ENCODE measurements around the gene LRBA. TPM values are rescaled to one million over a fixed set of nuclear protein-coding genes. Genes with fewer than 3 reads are reported as not detected.

Gene LRBA
- total RNA-seq, 4 donors from 2014 or later = 8.5 to 18.0 (median 11.9) TPM

DNA sequence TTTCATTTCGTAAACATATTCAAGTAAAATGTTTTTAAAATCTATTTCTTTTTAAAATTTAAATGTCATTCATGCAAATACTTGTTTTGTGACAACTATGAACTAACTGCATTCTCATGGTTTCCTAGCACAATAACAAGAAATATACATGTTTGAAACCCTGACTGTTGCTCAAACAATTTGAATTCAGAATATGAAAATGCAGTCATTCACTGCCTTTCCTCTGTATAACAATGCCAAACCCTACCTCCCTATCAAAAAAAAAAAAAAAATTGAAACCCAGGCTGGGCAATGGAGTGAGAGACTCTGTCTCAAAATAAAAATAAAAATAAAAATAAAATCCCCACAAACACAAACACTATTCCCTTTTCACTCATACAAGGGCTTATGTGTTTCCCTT, 391.0 kb downstream of the LRBA start:
- Histone ChIP-seq H3K27me3 (no peaks in the 10 kb centered on the region), H3K9me3 (no peaks in the 10 kb centered on the region), H3K27ac (no peak overlapping the region), H3K4me1 (no peaks in the 10 kb centered on the region), H3K4me3 (no peak overlapping the region), H3K36me3 (no peaks in the 10 kb centered on the region)
- in situ Hi-C loops (cut with MboI; ENCODE audit: low sequenced_read_pairs in 4 of 4) = no loop called here
- no peak for ATAC-seq
- DNase-seq = no peak
- intact Hi-C loops (cut with DNase I; ENCODE audit: low total_unique reads) = no loop called here
- TF ChIP-seq POLR2A (IDR thresholded peaks at IDR 0.05) = no peak
- TF ChIP-seq, protein P1, sequence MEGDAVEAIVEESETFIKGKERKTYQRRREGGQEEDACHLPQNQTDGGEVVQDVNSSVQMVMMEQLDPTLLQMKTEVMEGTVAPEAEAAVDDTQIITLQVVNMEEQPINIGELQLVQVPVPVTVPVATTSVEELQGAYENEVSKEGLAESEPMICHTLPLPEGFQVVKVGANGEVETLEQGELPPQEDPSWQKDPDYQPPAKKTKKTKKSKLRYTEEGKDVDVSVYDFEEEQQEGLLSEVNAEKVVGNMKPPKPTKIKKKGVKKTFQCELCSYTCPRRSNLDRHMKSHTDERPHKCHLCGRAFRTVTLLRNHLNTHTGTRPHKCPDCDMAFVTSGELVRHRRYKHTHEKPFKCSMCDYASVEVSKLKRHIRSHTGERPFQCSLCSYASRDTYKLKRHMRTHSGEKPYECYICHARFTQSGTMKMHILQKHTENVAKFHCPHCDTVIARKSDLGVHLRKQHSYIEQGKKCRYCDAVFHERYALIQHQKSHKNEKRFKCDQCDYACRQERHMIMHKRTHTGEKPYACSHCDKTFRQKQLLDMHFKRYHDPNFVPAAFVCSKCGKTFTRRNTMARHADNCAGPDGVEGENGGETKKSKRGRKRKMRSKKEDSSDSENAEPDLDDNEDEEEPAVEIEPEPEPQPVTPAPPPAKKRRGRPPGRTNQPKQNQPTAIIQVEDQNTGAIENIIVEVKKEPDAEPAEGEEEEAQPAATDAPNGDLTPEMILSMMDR (IDR thresholded peaks at IDR 0.05 in 4 of 5, conservative IDR thresholded peaks at IDR 0.05 in 1 of 5) = no peak

DNA sequence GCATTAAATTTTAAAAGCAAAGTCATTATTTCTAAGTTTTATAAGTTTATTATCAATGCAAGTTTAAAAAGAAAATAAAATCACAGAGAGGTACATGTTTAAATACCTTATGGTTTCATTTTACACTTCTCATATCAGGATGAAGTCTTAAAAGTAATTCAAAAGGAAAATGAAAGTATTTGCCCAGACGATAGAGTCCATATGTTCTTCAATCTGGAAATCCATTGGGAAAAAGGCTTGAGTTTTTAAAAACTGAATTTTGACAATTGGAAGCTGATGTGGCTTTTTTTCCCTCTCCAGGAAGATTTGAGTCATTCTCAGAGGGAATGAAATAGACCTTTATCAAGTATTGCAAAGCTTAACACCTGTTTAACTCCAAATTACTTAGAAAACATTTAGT, 396.0 kb downstream of the LRBA start:
- Histone ChIP-seq H3K4me3 (no peak overlapping the region), H3K9me3 (no peaks in the 10 kb centered on the region), H3K27ac (no peak overlapping the region), H3K36me3 (no peaks in the 10 kb centered on the region), H3K27me3 (no peaks in the 10 kb centered on the region), H3K4me1 (no peaks in the 10 kb centered on the region)
- ATAC-seq (no peak), DNase-seq (no peak)
- TF ChIP-seq, protein P1 (IDR thresholded peaks at IDR 0.05 in 4 of 5, conservative IDR thresholded peaks at IDR 0.05 in 1 of 5) = no peak
- no peak for TF ChIP-seq POLR2A (IDR thresholded peaks at IDR 0.05)
- intact Hi-C loops (cut with DNase I; ENCODE audit: low total_unique reads) = no loop called here
- in situ Hi-C loops (cut with MboI; ENCODE audit: low sequenced_read_pairs in 4 of 4) = no loop called here

DNA sequence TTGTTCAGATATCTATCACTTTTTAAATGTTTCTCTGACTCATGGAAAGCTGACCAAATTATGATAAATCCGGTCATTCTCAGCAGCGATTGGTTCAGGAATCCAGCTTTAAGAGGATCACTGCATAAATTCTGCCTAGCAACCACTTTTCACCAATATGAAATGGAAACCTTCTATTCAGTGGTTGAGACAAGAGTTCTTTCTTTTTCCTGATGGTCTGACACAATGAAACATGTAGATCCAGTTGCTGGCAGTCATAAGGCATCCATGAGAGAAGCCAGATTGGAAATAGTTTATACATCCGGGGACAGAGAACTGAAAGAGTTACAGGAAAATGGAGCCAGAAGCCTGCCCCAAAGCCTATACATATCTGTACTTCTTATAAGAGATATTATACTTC, 406.0 kb downstream of the LRBA start:
- in situ Hi-C loops (cut with MboI; ENCODE audit: low sequenced_read_pairs in 4 of 4) = no loop called here
- intact Hi-C loops (cut with DNase I; ENCODE audit: low total_unique reads) = no loop called here
- no peak for ATAC-seq

DNA sequence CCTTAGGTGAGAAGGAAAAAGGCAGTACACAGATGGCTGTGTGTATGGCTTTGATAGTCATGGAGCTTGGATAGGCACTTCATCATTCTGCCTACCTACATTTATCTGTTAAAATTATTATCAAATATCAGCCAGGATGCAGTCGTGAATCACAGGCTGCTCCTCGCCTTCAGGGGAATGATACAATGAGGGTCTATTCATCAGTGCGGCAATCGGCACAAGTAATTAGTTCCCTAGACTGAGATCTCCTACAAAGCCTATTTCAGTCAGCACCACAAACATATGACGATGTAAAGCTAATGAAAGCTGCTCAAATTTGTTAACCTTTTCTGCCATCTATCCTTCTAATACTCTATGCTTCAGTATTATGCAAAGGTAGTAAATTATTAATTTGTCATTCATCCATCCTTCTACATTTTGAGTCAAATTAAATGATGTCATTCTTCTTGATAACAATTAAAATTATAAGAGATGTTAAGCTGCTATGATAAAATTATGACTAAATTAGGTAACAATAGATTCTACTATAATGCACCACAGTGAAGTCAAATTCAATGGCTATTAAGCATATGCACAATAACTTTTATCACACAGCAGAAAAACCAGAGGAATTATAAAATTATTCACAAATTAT, 414.2 kb downstream of the LRBA start:
- Histone ChIP-seq H3K36me3 (no peaks in the 10 kb centered on the region), H3K27me3 (no peaks in the 10 kb centered on the region), H3K4me1 (no peaks in the 10 kb centered on the region), H3K27ac (no peak overlapping the region), H3K4me3 (no peak overlapping the region), H3K9me3 (no peaks in the 10 kb centered on the region)
- DNase-seq = no peak
- in situ Hi-C loops (cut with MboI; ENCODE audit: low sequenced_read_pairs in 4 of 4) = no loop called here
- ATAC-seq = no peak
- intact Hi-C loops (cut with DNase I; ENCODE audit: low total_unique reads) = no loop called here
- no peak for TF ChIP-seq POLR2A (IDR thresholded peaks at IDR 0.05)

More for the DNA sequence above, 406.0 kb downstream of the LRBA start:
- TF ChIP-seq POLR2A (IDR thresholded peaks at IDR 0.05) = no peak
- TF ChIP-seq, protein P1 (IDR thresholded peaks at IDR 0.05 in 4 of 5, conservative IDR thresholded peaks at IDR 0.05 in 1 of 5) = no peak
- H3K4me3 ChIP-seq = no peak overlapping the region
- H3K27ac ChIP-seq = no peak overlapping the region
- no peak for DNase-seq
- H3K36me3 ChIP-seq = no peaks in the 10 kb centered on the region
- H3K9me3 ChIP-seq = no peaks in the 10 kb centered on the region
- no peaks in the 10 kb centered on the region for H3K27me3 ChIP-seq
- no peaks in the 10 kb centered on the region for H3K4me1 ChIP-seq

DNA sequence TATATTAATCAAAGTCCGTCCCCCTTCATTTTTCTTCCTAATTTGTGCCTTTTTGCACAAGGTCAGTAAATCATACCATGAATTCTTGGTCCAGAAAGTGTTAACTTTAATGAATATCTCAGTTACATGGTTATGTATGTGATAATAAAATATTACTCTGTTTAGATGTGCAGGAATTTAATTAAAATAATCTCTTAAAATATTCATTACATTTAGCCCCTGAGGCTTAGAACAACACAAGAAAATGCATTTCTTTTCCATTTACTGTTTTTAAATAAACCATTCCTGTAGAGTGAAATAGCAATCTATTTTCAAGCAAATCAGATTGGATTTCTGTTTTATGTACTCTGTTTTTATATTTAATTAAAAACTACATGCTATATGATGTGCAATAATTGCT, 415.5 kb downstream of the LRBA start:
- ATAC-seq (no peak), DNase-seq (no peak)
- in situ Hi-C loops (cut with MboI; ENCODE audit: low sequenced_read_pairs in 4 of 4) (no loop called here), intact Hi-C loops (cut with DNase I; ENCODE audit: low total_unique reads) (no loop called here)
- H3K4me3 ChIP-seq = no peak overlapping the region
- H3K4me1 ChIP-seq = no peaks in the 10 kb centered on the region
- TF ChIP-seq POLR2A (IDR thresholded peaks at IDR 0.05) = no peak
- TF ChIP-seq, protein P1 (IDR thresholded peaks at IDR 0.05 in 4 of 5, conservative IDR thresholded peaks at IDR 0.05 in 1 of 5) = no peak
- no peaks in the 10 kb centered on the region for H3K36me3 ChIP-seq
- H3K27ac ChIP-seq = no peak overlapping the region
- H3K27me3 ChIP-seq = no peaks in the 10 kb centered on the region
- no peaks in the 10 kb centered on the region for H3K9me3 ChIP-seq

All from gastrocnemius medialis (tissue), 4 donors.